HG03575 (cell line): ENCODE results near the gene SERPINA12.

Source experiments
- ATAC-seq: cut with Tn5 transposase; IDR thresholded peaks from one replicate; pipeline ENCODE4 v1.9.1; 2021; ENCODE audit not compliant: unreplicated experiment, insufficient number of reproducible peaks, low FRiP score; ENCODE audit errors: extremely low read depth

Gene SERPINA12

DNA sequence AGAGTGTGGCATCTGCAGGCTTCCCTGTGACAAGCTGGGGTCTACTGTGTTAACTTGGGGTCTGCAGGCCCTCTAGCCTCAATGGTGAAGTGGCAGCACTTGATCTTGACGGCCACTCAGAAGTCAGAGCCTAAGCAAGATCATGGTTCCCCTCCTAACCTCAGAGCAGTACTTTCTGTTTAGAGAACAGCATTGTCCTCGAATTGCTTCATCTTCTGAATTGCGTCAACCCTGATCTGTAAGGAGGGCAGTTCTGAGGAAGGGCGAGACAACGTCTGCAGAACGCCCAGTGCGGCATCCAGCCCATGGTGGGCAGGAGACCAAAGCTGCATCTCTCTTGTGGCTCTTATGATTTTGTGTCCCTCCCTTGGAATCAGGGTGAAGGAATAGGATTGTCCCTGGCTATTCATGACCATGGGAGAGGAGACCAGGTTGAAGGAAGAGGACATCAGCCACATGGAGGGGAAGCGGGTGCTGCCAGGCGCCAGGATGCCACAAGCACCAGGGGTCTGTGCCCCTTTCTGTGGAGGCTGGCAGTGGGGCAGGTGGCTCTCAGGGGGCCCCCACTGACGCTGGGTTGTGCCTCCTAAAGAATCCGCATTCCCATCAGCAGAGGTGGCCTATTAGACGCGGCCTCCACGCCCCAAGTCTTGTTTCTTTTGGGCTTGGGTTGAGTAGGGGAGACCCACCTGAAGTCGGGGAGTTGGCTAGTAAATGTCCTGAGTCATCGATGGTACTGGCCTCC is 35.4 kb downstream of the SERPINA12 start:
- no peak for ATAC-seq

DNA sequence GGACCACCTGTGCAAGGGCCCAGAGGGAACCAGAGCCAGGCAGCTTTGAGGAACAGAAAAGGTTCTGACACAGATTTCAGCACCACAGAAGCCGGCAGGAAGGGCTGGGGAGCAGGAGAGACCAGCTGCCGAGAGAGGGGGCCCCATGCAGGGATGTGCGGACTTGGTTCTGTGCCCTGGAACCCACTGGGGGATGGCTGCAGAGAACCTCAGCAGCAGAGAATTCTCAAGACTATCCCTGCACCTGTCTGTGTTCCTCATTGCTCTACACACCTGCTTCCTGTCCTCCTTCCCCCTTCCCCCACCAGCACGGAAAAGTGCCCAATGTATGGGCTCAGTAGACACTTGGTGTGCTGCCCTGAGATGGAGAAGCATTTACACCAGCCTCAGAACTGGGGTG is 36.4 kb downstream of the SERPINA12 start:
- no peak for ATAC-seq

DNA sequence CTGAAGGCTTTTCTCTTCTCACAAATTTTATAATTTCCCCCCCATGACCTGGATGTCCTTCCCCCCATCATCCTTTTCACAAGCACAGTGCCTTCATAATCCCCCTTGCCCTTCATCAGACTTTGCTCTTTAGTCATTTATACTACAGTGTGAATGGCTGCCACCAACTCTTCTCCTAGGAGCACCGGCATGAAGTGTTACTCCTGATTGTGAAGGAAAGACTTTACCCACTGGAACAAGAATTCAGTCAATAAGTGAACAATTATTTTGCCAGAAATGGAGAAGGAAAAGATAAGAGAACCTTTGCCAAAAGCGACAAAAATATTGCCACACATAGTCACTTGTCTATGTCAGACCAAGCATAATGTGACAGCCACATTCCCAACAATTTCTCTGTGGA is 38.2 kb downstream of the SERPINA12 start:
- ATAC-seq = no peak

DNA sequence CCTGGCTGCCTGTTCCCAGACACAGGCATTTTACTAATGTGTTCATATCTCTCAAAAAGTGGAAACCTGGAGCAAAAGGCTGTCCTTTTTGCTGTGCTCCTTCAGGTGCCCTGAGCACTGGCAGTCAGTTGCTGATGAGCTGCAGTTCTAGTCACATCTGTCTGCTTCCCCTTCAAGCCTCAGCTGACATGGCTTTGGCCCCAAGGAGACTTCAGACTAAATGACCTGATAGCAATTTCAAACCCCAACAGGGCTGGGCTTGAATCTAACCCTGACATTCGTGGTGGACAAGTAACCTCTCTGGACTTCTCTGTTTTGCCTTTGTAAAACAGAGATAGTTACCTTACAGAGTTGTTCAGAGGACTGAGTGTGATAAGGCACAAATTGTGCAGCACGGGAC is 39.0 kb downstream of the SERPINA12 start:
- no peak for ATAC-seq

DNA sequence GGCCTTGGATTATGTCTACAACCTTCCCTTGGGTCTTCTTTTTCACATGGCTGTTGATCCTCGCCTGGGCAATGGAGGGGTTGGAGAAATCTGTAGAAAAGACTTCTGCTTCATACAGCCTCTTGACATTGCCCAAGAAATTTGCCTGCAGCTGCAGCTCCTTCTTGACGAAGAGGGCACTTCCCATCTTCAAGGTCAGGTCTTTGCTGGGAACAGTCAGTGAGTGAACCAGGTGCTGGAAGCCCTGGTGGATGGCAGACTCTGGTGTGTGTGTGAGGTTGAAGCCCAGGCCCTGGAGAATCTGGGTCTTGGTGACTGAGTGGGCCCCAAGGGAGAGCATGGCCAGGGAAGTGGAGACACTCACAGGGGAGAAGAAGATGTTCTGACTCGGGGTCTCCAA is 40.0 kb downstream of the SERPINA12 start:
- no peak for ATAC-seq

DNA sequence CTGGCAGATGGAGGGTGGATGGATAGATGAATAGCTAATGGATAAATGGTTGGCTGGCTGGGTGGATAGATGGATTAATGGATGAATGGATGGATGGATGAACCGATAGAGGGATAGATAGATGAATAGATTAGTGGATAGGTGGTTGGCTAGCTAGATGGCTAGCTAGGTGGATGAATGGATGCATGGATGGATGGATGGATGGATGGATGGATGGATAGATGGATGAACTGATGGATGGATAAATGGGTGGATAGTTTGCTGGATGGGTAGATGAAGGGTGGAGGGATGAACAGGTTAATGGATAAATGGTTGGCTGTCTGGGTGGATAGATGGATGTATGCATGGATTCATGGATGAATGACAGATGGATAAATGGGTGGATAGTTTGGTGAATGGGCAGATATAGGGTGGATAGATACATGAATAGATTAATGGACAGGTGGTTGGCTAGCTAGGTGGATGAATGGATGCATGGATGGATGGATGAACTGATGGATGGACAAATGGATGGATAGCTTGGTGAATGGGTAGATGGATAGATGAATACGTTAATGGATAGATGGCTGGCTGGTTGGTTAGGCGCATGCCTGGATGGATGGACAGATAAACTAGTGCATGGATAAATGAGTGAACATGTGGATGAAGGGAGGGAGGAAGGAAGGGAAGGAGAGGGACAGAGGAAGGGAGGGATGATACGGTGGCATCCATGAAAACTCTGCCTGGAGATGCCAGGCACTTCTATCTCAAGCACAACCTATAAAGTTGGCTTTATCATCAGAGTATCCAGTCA is 41.3 kb downstream of the SERPINA12 start:
- no peak for ATAC-seq

DNA sequence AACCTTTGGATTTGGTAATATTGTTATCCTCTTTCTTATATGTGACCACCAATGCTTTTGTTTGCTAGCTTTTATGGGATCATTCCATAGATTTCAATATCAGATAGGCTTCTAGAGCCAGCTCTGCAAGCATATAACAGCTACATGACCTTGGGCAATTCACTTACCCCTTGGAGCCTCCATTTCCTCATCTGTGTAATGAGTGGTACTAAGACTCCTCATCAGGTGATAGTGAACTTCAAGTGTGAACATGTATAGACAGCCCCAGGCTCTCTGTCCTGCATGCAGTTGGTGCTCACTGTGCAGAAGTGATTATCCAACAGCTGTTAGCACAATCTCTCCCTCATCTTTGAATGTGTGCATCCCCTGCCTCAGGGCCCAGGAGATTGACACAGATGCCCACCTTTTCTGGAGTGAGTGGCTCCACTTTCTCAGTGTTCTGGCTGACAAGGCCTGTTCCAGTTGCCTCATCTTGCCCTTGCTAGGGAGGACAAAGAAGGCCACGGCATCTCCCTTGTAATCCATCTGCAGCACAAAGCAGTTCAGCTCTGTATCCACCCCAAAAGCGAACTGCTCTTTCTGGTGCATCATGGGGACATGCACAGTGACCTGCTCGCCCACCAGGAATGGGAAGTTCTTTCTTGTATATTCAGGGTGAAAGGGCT is 42.4 kb downstream of the SERPINA12 start:
- no peak for ATAC-seq

DNA sequence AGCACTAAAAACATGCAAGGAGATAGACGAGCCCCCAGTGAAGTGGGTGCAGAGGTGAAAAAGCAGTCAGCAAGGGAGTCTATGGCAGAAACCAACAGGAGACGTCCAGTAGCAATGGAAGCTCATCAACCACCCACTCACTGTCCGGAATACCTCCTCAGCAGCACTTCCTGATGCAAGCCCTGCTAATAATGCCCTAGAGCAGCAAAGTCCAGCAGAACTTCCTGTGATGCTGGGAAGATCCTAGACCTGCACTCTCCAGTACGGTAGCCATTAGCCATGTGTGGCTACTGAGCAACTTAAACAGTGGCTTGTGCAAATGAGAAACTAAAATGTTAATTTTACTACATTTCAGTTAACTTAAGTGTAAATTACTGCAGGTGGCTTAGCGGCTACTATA is 44.2 kb downstream of the SERPINA12 start:
- ATAC-seq = no peak

DNA sequence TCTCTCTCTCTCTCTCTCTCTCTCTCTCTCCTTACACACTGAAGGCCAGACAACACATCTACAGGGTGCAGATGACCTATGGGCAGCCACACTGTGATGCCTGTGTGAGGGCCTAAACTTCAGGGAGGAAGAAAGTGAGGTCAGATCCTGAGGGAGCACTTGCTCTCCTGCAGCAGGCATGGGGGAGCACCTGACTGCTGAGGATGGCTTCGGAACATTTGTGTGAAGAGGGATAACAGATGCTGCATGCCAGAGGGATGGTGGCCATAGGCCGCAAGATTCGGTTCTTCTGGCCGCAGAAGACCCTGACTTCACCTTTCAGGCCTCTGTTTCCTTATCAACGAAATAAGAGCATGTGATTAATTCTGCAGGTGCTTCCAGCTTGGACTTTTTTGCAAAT is 45.0 kb downstream of the SERPINA12 start:
- no peak for ATAC-seq

DNA sequence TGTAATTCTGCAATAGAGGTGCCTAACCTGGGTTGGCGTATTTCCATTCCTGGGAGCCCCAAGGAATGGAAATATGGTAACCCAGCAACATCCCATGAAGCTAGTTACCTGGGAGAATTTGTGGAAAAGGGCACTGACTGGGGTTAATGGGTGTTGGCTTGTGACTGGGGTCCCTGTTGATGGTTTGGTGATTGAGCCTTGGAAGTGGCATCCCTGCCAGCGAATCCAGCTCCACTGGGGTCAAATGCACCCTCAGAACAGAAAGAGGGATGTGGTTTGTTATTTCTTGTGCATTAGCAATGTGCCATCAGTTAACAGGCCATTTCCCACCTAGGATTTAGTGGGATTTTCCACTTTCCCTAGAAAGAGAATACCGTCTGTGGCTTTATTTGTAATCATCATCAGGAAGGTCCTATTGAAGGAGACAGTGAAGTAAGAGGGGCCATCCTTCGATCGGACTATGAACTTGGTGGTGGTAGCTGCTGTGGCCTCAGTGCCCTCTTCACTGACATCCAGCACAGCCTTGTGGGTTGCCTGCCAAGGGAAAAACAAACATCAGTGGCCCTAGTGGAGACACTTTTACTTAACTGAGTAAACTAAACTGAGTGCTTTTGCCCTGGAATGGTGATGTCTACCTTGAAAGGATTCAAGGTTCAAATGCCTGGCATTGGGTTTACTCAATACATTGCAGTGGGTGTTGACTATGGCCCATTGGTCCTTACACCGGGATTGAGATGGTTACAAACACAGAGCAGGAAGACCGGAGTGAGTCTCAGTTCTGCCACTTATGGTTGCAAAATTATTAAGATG is 46.3 kb downstream of the SERPINA12 start:
- no peak for ATAC-seq

DNA sequence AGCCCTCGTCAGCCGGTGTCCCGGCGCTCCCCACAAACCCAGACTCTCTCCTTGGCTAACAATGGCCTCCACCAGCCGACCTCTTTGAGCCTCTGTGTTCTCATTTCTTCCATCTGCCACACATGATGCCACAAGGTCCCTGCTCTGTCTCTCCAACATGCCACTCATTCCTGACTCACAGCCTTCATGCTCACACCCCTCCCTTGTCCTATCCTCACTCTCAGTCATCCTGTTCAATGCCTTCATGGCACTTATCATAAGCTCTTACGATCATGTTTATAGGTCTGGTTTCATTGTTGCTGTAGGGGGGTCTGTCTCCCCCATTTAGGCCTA is 47.1 kb downstream of the SERPINA12 start:
- no peak for ATAC-seq

DNA sequence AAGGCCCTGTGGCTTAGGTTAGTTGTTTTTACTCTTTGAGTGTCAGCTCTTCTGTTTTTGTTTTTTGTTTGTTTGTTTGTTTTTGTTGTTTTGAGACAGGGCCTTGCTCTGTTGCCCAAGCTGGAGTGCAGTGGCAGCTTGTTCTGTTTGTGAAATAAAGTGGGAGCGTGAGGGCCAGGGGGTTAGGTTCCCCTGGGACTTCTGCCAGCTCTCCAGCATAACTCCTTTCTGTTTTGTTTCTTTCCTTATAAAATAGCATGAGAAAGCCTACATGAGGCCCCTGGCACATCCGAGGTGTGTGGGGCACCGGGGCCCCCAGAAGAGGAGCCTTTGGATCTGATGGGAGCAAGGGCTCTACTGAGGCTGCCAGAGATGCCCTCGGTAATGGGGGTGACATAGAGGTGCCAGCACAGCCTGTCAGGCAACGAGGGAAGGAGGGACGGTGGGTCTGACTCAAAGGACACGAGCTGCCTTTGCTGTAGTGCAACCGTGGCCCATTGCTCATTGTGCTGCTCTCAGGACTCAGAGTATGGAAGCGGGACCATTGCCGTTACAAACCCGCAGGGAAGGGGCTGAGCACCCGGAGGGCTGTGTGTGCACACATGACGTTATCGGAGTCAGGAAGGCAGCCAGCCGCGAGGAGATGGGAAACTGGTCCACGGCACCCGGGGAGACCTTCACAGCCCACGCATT is 47.6 kb downstream of the SERPINA12 start:
- no peak for ATAC-seq

DNA sequence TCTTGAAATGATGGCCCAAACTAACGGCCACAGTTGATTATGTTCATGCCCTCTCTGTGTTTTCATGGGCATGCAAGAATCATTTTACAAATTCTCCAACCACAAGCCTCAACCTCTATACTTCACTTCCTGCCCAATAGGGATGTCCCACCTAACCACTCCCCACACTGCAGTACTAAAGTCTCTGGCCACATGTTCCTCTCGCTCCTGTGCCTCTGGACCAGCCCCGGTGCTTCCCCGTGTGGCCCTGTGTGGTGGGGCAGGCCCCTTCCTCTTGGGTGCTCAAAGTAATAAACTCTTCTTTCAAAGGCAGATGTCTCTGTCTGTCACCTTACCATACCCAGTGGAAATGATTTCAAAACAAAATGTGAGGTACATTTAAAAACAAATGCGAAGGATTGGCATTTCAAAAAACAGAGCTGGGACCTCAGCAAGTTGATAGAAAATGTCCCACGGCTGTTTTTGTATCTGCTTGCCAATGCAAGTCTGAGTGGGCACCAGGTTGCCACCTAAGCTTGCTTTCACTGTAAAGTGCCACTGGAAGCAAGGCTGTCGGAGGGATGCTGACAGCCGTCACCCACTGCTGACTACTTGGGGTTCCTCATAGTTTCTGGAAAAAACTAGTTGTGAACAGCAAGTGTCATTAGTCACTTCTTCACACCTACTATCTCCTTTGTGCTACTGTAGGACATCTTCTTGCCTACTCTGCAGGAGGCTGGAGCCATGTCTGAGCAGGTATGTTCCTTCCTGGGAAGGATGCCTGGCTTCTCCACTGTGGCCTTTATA is 48.4 kb downstream of the SERPINA12 start:
- ATAC-seq = no peak

DNA sequence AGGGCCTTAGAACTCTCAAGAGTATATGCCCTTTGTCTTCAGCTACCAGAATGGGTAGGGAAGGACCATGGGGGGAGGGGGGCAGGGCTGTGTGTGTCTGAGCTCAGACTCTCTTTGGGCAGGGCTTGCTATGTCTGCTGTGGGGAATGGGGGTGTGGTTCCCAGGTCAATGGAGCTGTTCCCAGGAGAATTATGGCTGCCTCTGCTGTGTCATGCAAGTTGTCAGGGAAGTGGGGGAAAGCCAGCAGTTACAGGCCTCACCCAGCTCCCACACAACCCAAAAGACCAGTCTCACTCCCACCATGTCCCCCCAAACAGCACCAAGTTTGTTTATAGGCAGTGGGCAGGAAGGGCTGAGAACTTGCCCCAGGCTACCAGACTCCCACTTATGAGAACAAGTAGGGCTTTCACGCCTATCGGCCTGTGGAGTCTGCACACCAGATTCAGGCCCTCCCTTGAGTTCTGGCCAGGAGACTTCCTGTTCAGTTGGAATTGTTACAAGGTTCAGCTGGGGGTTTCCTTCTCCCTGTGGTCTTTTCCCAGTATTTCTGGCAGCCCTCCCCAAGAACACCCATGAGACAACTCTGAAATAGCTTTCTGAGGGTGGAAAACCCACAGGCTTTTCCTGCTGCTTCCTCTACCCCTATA is 50.6 kb downstream of the SERPINA12 start:
- ATAC-seq = no peak

DNA sequence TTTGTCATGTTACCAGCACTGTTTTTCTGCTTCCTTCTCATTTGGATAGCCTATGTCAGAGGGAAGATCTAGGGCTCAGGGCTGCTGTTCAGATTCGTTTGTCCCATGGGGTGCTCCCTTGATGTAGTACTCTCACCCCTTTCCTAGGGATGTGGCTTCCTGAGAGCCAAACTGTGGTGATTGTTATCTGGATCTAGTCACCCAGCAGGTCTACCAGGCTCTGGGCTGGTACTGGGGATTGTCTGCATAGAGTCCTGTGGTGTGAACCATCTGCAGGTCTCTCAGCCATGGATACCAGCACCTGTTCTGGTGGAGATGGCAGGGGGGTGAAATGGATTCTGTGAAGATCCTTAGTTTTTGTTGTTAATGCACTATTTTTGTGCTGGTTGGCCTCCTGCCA is 51.2 kb downstream of the SERPINA12 start:
- ATAC-seq = no peak

DNA sequence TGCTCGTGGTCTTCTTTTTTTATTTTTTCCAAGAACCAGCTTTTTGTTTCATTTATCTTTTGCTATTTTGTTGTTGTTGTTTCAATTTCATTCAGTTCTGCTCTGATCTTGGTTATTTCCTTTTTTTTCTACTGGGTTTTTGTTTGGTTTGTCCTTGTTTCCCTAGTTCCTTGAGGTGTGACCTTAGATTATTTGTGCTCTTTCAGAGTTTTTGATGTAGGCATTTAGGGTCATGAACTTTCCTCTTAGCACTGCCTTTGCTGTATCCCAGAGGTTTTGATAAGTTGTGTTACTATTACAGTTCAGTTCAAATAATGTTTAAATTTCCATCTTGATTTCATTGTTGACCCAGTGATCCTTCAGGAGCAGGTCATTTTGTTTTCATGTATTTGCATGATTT is 53.3 kb downstream of the SERPINA12 start:
- no peak for ATAC-seq

DNA sequence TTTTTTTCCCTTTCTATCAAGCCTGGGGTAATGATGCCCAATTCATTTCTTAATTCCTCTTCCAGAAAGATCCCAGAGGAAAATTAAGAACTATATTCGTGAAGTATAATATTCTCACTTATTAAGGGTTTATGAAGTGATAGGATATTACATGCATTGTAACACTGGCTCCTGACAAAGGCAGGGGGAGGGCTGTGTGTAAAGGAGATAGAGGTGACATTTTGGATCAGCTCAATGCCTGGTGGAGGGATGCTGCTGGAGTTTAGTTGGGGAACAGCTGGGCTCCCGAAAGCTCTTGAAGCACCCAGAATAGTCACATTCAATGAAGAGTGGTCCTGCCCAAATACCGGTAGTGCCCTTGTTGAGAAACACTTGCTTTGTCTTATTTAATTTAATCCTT is 57.4 kb downstream of the SERPINA12 start:
- ATAC-seq = no peak
